Islet precursor cell (in vitro differentiated cells): ENCODE measurements around the gene SSX4.
"Not testable (repeated sequence)": the region's sequence is repeated elsewhere in the genome, so short reads cannot be mapped to it uniquely, and the experiment has no call there.

Experiments
- DNase-seq: peaks from one replicate; pipeline ENCODE4 v3.0.0-alpha.2; 2018

Gene SSX4

GRCh38 chrX:48383239-48383638 is at the start of gene SSX4:
Gene SSX4, plus strand, starts transcription at chrX:48383539. Its CDS starts 515 bp downstream, at chrX:48384054.
- DNase-seq, result not testable (repeated sequence)

GRCh38 chrX:48346059-48346458 is 37.3 kb upstream of the SSX4 start:
- not testable (repeated sequence) for DNase-seq

- DNase-seq, result not testable (repeated sequence)
Measured at GRCh38 chrX:48356315-48357094, 26.8 kb upstream of the SSX4 start, which contains the start of gene SSX3. Gene SSX3, minus strand, starts transcription at chrX:48356703. Its CDS starts 1,454 bp downstream, at chrX:48355249.

GRCh38 chrX:48357681-48358080 is 25.7 kb upstream of the SSX4 start:
- DNase-seq, result no peak

- not testable (repeated sequence) for DNase-seq
Measured at GRCh38 chrX:48359281-48359680, 24.1 kb upstream of the SSX4 start.

- DNase-seq, result not testable (repeated sequence)
Measured at GRCh38 chrX:48367717-48368408, 15.5 kb upstream of the SSX4 start.

- DNase-seq, result not testable (repeated sequence)
Measured at GRCh38 chrX:48370408-48370807, 12.9 kb upstream of the SSX4 start.

- not testable (repeated sequence) for DNase-seq
Measured at GRCh38 chrX:48396931-48397330, 13.6 kb downstream of the SSX4 start.

- not testable (repeated sequence) for DNase-seq
Measured at GRCh38 chrX:48397825-48398224, 14.5 kb downstream of the SSX4 start.

- DNase-seq, result not testable (repeated sequence)
Measured at GRCh38 chrX:48411860-48412259, 28.5 kb downstream of the SSX4 start, which contains the start of gene SSX4B. Gene SSX4B, minus strand, starts transcription at chrX:48411960. Its CDS starts 588 bp downstream, at chrX:48411372.

- DNase-seq, result not testable (repeated sequence)
Measured at GRCh38 chrX:48427027-48427716, 43.8 kb downstream of the SSX4 start.

GRCh38 chrX:48429606-48430005 is 46.3 kb downstream of the SSX4 start:
- DNase-seq, result peak; percentile 32

GRCh38 chrX:48430166-48430565 is 46.8 kb downstream of the SSX4 start:
- DNase-seq, result not testable (repeated sequence)

- peak; percentile 26 for DNase-seq
Measured at GRCh38 chrX:48433713-48434112, 50.4 kb downstream of the SSX4 start.
